Measurements from ENCODE around the gene EXD1.

DNA sequence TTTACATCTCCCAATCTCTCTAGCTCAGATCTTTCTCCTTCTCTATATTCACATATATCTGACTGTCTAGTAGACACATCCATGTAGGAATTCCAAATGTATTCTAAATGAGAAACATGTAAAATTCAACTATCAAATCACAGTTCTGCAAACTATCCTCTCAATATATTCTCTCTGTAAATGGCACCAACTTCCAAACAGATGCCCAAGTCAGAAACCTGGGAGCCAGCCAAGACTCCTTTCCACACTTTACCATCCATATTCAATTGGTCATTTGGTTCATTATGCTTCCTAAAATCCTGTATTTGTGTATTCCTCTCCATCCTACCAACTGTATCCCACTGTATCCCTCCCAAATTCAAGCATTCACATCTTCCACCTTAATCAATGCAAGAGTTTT is 61.5 kb downstream of the EXD1 start:
- TF ChIP-seq, protein P1, sequence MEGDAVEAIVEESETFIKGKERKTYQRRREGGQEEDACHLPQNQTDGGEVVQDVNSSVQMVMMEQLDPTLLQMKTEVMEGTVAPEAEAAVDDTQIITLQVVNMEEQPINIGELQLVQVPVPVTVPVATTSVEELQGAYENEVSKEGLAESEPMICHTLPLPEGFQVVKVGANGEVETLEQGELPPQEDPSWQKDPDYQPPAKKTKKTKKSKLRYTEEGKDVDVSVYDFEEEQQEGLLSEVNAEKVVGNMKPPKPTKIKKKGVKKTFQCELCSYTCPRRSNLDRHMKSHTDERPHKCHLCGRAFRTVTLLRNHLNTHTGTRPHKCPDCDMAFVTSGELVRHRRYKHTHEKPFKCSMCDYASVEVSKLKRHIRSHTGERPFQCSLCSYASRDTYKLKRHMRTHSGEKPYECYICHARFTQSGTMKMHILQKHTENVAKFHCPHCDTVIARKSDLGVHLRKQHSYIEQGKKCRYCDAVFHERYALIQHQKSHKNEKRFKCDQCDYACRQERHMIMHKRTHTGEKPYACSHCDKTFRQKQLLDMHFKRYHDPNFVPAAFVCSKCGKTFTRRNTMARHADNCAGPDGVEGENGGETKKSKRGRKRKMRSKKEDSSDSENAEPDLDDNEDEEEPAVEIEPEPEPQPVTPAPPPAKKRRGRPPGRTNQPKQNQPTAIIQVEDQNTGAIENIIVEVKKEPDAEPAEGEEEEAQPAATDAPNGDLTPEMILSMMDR (IDR thresholded peaks at IDR 0.05; ENCODE audit: low read depth, low read length, missing input control): no peak
- TF ChIP-seq GABPA (IDR thresholded peaks at IDR 0.05 in 1 of 2, conservative IDR thresholded peaks at IDR 0.05 in 1 of 2) (no peak), YY1 (IDR thresholded peaks at IDR 0.05) (no peak), RAD21 (IDR thresholded peaks at IDR 0.05) (no peak), TAF1 (conservative IDR thresholded peaks at IDR 0.05) (no peak), EGR1 (IDR thresholded peaks at IDR 0.05; ENCODE audit: low read depth in 2 of 2) (no peak), SP1 (IDR thresholded peaks at IDR 0.05) (no peak), FOXA1 (IDR thresholded peaks at IDR 0.05) (no peak)
- TF ChIP-seq, protein P2, sequence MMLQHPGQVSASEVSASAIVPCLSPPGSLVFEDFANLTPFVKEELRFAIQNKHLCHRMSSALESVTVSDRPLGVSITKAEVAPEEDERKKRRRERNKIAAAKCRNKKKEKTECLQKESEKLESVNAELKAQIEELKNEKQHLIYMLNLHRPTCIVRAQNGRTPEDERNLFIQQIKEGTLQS (IDR thresholded peaks at IDR 0.05): no peak
- TF ChIP-seq, protein P3, sequence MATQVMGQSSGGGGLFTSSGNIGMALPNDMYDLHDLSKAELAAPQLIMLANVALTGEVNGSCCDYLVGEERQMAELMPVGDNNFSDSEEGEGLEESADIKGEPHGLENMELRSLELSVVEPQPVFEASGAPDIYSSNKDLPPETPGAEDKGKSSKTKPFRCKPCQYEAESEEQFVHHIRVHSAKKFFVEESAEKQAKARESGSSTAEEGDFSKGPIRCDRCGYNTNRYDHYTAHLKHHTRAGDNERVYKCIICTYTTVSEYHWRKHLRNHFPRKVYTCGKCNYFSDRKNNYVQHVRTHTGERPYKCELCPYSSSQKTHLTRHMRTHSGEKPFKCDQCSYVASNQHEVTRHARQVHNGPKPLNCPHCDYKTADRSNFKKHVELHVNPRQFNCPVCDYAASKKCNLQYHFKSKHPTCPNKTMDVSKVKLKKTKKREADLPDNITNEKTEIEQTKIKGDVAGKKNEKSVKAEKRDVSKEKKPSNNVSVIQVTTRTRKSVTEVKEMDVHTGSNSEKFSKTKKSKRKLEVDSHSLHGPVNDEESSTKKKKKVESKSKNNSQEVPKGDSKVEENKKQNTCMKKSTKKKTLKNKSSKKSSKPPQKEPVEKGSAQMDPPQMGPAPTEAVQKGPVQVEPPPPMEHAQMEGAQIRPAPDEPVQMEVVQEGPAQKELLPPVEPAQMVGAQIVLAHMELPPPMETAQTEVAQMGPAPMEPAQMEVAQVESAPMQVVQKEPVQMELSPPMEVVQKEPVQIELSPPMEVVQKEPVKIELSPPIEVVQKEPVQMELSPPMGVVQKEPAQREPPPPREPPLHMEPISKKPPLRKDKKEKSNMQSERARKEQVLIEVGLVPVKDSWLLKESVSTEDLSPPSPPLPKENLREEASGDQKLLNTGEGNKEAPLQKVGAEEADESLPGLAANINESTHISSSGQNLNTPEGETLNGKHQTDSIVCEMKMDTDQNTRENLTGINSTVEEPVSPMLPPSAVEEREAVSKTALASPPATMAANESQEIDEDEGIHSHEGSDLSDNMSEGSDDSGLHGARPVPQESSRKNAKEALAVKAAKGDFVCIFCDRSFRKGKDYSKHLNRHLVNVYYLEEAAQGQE (IDR thresholded peaks at IDR 0.05): no peak
- TF ChIP-seq, protein P4, sequence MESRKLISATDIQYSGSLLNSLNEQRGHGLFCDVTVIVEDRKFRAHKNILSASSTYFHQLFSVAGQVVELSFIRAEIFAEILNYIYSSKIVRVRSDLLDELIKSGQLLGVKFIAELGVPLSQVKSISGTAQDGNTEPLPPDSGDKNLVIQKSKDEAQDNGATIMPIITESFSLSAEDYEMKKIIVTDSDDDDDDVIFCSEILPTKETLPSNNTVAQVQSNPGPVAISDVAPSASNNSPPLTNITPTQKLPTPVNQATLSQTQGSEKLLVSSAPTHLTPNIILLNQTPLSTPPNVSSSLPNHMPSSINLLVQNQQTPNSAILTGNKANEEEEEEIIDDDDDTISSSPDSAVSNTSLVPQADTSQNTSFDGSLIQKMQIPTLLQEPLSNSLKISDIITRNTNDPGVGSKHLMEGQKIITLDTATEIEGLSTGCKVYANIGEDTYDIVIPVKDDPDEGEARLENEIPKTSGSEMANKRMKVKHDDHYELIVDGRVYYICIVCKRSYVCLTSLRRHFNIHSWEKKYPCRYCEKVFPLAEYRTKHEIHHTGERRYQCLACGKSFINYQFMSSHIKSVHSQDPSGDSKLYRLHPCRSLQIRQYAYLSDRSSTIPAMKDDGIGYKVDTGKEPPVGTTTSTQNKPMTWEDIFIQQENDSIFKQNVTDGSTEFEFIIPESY (IDR thresholded peaks at IDR 0.05): no peak

Measured in liver (tissue), 3 donors.